ENCODE results near the gene C1orf21.

DNA sequence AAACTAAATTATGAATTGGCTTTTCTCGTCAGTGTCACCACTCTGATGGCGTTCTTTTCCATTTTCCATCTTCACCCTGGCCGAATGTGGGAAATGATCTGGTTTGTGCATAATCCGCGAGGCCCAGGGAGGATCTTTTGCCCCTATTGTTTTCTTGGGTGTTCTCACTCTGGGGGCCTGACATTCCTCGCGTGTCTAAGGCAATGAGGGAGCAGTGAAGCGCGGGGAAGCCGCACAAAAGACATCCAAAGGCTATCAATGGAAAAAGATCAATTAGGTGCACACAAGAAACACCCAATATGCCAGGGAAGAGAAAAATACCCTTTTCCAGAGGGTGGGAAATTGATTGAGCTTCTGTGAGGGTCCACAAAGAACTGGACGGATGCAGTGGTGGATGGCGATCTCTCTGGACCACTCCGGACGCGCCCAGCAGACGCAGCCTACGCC is 941 bp upstream of the C1orf21 start:
- TF ChIP-seq POLR2A (IDR thresholded peaks at IDR 0.05; ENCODE audit: low read depth, low read length) (no peak), TAF1 (IDR thresholded peaks at IDR 0.05; ENCODE audit: borderline replicate concordance, low read depth, low read length) (no peak)
